Parathyroid adenoma (tissue), 2 donors: ENCODE results near the gene CLDND2.
"Not testable (repeated sequence)": the region's sequence is repeated elsewhere in the genome, so short reads cannot be mapped to it uniquely, and the experiment has no call there.

Experiments used
- H2AFZ ChIP-seq: fragments of 300-600 bp; sonication (generic); one replicate; pipeline ENCODE4 v1.7.0; 2017; ENCODE audit warnings: antibody characterized with exemption, mild to moderate bottlenecking
- H3K27ac ChIP-seq: fragments of 300-600 bp; sonication (generic); one replicate; pipeline ENCODE4 v1.7.0; 2017
- H3K27me3 ChIP-seq: fragments of 300-600 bp; sonication (generic); one replicate; pipeline ENCODE4 v1.7.0; 2017; ENCODE audit warnings: low read length; ENCODE audit not compliant: control insufficient read depth, insufficient read depth
- H3K36me3 ChIP-seq: fragments of 300-600 bp; sonication (generic); one replicate; pipeline ENCODE4 v1.7.0; 2017; ENCODE audit warnings: low read length; ENCODE audit not compliant: control insufficient read depth, insufficient read depth
- H3K4me1 ChIP-seq: fragments of 300-600 bp; sonication (generic); one replicate; pipeline ENCODE4 v1.7.0; 2017; ENCODE audit warnings: control low read depth
- H3K4me2 ChIP-seq: fragments of 300-600 bp; sonication (generic); one replicate; pipeline ENCODE4 v1.7.0; 2017; ENCODE audit warnings: low read length
- H3K4me3 ChIP-seq: fragments of 300-600 bp; sonication (generic); one replicate; pipeline ENCODE4 v1.7.0; 2017; ENCODE audit warnings: low read depth, low read length
- H3K79me2 ChIP-seq: fragments of 300-600 bp; sonication (generic); one replicate; pipeline ENCODE4 v1.7.0; 2017; ENCODE audit warnings: control low read depth
- H3K9ac ChIP-seq: fragments of 300-600 bp; sonication (generic); one replicate; pipeline ENCODE4 v1.7.0; 2017; ENCODE audit warnings: mild to moderate bottlenecking
- H3K9me3 ChIP-seq: fragments of 300-600 bp; sonication (generic); one replicate; pipeline ENCODE4 v1.7.0; 2017; ENCODE audit warnings: low read length; ENCODE audit not compliant: control insufficient read depth
- CTCF ChIP-seq: fragments of 300-600 bp; sonication (generic); IDR thresholded peaks from one replicate; pipeline ENCODE4 v1.7.0; 2017; ENCODE audit warnings: antibody characterized with exemption, mild to moderate bottlenecking
- donor health status: primary hyperparathyroidism.

CLDND2 gene

GRCh38 chr19:51410950-51411748 lies 42.3 kb upstream of the CLDND2 start:
- Histone ChIP-seq H3K27me3 (no peaks in the 10 kb centered on the region), H3K9me3 (no peaks in the 10 kb centered on the region), H3K79me2 (no peaks in the 10 kb centered on the region), H3K4me2 (no peak overlapping the region), H2AFZ (no peak overlapping the region), H3K9ac (no peak overlapping the region), H3K4me1 (peaks cover 9% of the 10 kb centered on the region), H3K4me3 (no peak overlapping the region), H3K36me3 (no peaks in the 10 kb centered on the region), H3K27ac (no peak overlapping the region)
- TF ChIP-seq CTCF, result no peak

GRCh38 chr19:51407511-51408131 lies 38.8 kb upstream of the CLDND2 start:
- Histone ChIP-seq H3K4me3 (no peak overlapping the region), H3K36me3 (no peaks in the 10 kb centered on the region), H3K79me2 (no peaks in the 10 kb centered on the region), H3K9ac (no peak overlapping the region), H3K27ac (no peak overlapping the region), H3K4me1 (peaks cover 2% of the 10 kb centered on the region), H2AFZ (no peak overlapping the region), H3K27me3 (no peaks in the 10 kb centered on the region), H3K9me3 (no peaks in the 10 kb centered on the region), H3K4me2 (no peak overlapping the region)
- peak; percentile 32 for TF ChIP-seq CTCF

- no peak for TF ChIP-seq CTCF
- no peaks in the 10 kb centered on the region for H3K79me2 ChIP-seq
- no peak overlapping the region for H3K27ac ChIP-seq
- no peaks in the 10 kb centered on the region for H3K4me1 ChIP-seq
- no peak overlapping the region for H3K4me2 ChIP-seq
- no peaks in the 10 kb centered on the region for H3K9me3 ChIP-seq
- no peaks in the 10 kb centered on the region for H3K27me3 ChIP-seq
- no peaks in the 10 kb centered on the region for H3K36me3 ChIP-seq
- H3K9ac ChIP-seq, result no peak overlapping the region
- H2AFZ ChIP-seq, result no peak overlapping the region
- no peak overlapping the region for H3K4me3 ChIP-seq
Measured at GRCh38 chr19:51402117-51402516, 33.3 kb upstream of the CLDND2 start.

- H3K27ac ChIP-seq, H3K79me2 ChIP-seq: not testable (repeated sequence)
Measured at GRCh38 chr19:51399936-51400335, 31.1 kb upstream of the CLDND2 start.

GRCh38 chr19:51399231-51399630 lies 30.4 kb upstream of the CLDND2 start:
- H3K4me1 ChIP-seq, result no peaks in the 10 kb centered on the region
- H2AFZ ChIP-seq, result no peak overlapping the region
- no peaks in the 10 kb centered on the region for H3K36me3 ChIP-seq
- no peak overlapping the region for H3K4me2 ChIP-seq
- H3K79me2 ChIP-seq, result no peaks in the 10 kb centered on the region
- no peak for TF ChIP-seq CTCF
- H3K27ac ChIP-seq, result no peak overlapping the region
- H3K4me3 ChIP-seq, result no peak overlapping the region
- no peak overlapping the region for H3K9ac ChIP-seq
- no peaks in the 10 kb centered on the region for H3K27me3 ChIP-seq
- H3K9me3 ChIP-seq, result no peaks in the 10 kb centered on the region

More at GRCh38 chr19:51399936-51400335, 31.1 kb upstream of the CLDND2 start:
- H3K4me3 ChIP-seq, H3K4me1 ChIP-seq, H3K27me3 ChIP-seq, H2AFZ ChIP-seq, H3K36me3 ChIP-seq, H3K9ac ChIP-seq, H3K4me2 ChIP-seq, H3K9me3 ChIP-seq: not testable (repeated sequence)
